Measurements from ENCODE around the gene NEURL1. TPM values are rescaled to one million over a fixed set of nuclear protein-coding genes. Genes with fewer than 3 reads are reported as not detected.
"Not testable (repeated sequence)": the region's sequence is repeated elsewhere in the genome, so short reads cannot be mapped to it uniquely, and the experiment has no call there.

Gene NEURL1
- total RNA-seq, 1 experiment from 2014 or later, result not detected

DNA sequence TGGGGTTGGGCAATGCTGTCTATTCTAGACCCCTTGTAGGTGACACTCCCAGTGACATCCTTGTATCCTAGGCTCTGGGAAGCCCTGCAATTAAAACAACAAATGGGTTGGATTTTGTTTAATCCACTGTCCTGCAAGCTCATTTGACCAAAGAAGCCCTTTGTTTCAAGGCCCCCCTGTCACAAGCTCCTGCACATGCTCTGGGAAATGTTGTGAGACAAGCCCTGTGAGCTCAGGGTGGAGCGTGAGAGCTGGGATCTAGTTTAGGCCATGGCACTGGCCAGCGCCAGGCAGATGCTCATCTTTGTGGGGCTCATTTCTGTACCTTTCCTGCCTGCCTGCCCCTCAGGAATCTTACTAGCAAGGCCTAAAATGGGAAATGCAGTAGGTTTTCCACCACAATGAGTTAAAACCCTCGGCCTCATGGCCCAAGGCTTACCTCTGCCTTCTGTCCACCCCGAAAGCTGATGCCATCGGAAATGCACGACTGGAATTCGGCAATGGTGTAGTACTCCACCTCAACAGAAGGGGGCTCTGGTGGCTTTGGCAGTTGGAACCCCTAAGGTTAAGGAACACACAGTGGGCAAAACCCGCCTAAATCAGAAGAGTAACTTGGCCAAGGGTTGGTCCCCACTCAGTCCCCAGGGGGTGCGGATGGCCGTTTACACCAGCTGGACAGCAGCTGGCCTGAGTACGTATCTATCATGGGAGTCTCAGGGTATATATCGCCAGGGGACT lies 112.0 kb downstream of the NEURL1 start:
- peak; percentile 26 for DNase-seq (ENCODE audit: low read depth)

DNA sequence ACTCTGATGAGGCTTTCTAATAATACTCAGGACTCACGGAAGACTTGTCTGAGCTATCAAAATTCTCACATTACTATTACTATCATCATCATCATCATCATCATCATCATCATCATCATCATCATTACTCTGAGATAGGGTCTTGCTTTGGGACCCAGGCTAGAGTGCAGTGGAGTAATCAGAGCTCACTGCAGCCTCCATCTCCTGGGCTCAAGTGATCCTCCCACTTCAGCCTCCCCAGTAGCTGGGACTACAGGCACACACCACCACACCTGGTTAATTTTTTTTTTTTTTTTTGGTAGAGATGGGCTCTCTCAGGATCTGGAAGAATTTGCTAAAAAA lies 112.6 kb downstream of the NEURL1 start:
- DNase-seq (ENCODE audit: low read depth), result not testable (repeated sequence)

DNA sequence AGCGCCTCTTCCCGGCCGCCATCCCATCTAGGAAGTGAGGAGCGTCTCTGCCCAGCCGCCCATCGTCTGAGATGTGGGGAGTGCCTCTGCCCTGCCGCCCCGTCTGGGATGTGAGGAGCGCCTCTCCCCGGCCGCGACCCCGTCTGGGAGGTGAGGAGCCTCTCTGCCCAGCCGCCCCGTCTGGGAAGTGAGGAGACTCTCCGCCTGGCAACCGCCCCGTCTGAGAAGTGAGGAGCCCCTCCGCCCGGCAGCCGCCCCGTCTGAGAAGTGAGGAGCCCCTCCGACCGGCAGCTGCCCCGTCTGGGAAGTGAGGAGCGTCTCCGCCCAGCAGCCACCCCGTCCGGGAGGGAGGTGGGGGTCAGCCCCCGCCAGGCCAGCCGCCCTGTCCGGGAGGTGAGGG lies 113.5 kb downstream of the NEURL1 start:
- not testable (repeated sequence) for DNase-seq (ENCODE audit: low read depth)

DNA sequence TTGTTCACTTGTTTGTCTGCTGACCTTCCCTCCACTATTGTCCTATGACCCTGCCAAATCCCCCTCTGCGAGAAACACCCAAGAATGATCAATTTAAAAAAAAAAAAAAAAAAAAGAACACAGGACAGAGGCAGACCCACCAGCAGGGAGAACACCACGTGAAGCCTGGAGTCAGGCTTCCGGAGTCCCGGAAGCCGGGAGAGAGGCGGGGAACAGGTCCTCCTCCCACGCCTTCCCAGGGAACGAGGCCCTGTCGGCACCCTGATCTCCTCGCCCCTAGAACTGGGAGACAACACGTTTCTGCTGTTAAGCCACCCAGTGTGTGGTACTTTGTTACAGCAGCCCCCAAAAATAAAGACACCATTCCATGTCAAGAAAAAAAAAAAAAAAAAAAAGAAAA lies 114.6 kb downstream of the NEURL1 start:
- not testable (repeated sequence) for DNase-seq (ENCODE audit: low read depth)

DNA sequence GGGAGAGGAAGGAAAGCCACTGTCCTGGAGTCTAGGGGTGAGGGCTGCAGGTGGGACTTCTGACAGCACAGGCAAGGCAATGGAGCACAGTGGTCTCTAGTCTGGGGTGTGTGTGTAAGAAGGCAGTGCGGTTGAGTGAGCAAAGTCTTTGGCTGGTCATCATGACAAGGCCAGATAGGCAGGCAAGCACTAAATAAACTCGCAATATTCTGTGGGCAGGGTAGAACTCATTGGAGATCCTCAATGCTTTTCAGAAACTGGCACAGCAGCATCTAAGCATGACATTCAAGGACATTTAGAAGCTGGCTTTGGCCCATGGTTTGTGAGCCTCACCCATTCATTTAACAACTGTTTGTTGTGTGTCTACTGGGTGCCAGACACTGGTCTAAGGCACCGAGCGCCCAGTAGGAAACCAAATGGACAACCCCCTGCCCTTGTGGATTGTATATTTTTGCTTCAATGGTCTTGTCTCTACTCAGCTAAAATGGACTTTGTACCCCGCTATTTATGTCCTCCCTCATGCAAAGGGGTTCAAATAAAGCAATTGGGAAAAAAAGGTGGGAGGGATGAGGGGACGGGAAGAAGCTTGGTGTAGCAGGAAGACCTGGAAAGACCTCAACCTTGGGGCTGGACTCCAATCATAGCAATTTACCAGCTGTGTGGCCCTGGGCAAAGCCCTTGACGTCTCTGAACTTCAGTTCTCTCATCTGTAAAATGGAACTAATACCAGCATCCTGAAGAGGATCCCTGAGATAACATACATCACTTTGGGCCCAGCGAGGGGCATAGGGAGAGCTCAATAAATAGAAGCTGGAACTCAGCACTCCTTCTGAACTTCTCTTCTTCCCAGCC lies 116.0 kb downstream of the NEURL1 start:
- DNase-seq (ENCODE audit: low read depth), result no peak

DNA sequence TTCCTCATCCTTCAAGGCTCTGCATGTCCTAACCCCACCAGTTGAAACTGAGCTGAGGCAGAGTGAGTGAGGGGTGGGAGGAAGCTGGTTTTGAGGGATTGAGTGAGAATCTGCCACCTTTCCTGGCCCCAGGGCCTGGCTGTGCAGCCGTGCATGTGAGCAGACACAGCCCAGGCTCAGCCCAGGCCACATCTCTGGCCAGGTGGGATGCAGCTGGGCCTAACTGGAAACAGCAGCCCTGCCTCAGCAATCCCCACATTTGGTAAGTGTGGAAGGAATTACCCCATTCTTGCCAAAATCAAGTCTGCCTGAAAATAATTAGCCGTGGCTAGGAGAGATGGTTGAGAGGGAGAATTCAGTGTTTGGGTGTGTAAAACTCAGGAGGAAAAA lies 116.6 kb downstream of the NEURL1 start:
- DNase-seq (ENCODE audit: low read depth), result no peak

DNA sequence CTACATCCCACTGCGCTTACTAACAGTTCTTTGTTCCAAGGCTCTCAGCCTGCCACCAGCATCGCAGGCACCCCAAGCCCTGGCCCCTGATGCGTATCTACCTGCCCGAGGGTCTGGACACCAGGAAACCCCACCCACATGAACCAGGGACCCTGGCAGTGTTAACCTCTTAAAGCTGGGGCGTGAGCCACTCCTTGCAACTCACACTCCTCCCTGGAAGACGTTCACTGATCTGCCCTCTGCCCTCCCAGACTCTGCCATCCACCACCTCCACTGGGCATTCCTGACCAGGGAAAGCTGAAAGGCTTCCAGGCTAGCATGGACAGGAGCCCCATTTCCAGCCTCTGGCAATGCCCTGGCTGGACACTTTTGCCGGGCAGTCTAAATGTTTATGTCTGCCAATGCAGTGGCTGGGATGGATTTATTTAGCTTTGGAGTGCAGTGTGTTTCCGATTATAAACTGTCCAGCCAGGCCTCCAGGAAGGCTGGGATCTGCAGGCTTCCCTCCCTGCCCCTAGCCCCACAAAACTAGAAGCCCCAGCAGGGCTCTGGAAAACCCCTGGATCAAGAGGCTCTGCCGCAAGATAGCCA lies 117.5 kb downstream of the NEURL1 start:
- no peak for DNase-seq (ENCODE audit: low read depth)

DNA sequence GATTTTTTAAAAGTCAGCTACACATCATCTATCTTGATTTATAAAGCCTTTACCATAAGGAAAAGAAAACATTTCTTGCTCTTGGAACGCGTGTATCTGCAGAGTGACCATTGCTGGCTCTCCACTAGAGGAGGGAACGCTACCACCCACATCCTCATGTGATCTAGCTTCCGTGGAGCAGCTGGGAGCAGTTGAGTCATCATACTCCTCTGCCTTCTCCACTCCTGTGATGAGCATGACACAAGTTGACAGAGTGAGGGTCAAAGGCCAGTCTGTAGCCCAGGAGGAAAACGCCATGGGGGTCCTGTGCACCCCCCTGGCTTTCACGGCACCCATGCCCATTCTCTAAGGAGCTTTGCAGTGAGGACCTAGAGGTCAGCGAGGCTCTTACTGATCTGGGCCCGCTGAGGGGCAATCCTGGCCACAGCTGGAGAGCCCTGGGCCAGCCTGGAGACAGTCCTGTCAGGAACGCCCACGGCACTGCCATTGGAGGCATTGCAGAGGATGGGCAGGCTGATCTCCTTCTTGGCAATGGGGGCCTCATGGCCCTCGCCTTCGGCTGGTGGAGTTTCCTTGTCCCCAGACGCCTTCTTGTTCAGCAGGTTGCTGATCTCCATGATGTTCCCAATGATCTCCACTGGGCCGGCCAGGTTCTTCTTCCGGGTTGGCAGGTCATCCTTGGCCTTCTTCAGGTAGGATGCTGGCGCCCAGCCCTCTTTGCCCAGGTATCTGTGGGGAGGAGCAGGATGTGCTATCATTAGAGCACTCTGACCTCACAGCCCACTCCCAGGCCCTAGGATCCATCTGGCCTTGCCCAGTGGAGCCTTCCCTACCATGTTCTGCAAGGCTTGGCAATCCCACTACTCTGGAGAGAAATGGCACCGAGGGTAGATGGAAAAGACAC lies 119.2 kb downstream of the NEURL1 start:
- no peak for DNase-seq (ENCODE audit: low read depth)

DNA sequence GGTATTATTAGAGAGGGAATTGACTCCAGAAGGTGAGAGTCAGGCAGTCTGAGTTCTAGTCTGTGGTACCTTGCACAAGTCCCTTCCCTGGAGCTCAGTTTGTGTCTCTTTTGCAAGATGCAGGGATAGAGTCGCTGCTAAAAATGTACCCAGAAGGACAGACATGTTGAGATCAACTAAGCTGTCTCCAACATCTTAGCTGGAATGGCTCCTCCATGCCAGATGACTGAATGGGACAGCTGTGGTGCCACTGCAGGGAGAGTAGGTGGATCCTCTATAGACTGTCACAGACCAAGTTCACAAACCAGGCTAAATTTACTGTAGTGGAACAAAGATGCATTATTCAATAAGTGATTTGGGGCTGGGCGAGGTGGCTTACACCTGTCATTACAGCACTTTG lies 120.1 kb downstream of the NEURL1 start:
- no peak for DNase-seq (ENCODE audit: low read depth)

DNA sequence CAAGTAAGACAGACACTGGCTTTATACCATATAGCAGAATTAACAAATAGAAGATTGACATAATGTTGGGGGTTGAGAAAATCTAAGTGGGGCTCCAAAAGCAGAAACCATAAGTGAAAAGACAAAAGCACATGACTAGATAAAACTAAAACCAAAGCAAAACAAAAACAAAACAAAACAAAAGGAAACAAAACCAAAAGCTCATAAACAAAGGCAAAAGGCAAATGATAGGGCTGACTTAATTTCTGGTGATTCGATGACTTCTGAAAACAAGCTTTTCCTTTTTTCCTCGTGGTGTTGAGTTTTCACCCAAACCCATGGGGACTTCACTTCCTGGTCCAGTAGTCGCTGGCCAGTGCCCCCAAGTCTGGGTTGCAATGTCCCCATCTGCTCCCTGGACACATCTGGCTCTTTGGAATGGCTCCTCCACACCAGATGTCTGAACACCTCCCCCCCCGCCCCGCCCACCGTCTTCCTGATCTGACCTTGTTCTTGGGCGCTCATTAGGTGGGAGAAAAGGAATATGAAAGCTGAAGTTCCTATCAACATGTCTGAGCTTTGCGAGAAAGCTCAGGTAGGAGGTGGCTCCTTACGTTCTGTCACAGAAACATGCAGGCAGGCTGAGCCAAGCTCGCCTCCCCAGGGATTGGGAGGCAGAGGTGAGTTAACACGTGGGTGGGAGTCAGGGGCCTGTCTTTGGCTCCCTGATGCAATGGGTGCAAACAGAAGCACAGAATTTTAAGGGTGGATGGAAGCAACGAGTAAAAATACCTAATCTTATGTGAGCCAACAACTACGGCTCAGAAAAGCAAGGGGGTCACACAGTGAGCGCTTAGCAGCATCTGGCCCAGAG lies 121.0 kb downstream of the NEURL1 start:
- DNase-seq (ENCODE audit: low read depth), result no peak

DNA sequence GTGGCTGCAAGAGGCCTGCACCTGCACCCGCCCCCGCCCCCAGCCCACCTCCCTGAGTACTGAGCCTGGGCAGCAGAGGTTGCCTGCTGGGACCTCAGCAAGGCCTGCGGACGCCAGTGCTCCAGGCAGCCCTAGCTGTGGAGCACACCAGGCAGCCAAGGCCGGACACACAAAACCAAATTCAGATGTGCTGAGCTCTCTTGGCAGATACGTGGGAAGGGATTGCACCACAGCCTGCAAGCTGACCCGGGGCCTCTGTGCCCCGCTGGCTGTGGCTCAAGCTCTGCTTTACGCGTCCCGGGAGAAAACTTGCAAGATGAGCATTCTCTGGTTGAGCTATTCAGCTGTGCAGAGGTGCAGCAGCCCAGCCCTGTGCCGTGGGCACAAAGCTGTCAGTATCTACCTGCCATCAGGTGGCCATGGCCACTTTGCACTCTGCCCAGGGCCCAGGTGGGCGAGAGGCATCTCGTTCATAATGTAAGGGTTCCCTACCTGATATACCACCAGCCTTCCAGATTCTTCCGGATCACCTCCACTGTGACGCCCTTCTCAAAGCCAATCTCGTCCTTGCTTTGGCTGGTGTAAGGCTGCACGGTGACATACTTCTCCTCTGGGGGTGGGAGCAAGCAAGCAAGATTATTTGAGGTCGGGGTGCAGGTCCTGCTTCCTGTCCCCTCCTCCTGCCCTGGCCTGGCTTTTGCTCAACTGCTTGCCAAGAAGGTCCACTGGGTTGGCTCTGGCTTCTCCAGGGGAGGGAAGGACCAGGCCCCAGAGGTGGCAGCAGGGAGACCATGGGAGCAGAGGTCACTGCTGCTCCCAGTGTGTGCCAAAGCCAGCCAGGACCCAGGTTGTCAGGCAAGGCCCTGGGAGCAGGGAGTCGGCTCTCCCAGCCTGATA lies 123.4 kb downstream of the NEURL1 start:
- no peak for DNase-seq (ENCODE audit: low read depth)

DNA sequence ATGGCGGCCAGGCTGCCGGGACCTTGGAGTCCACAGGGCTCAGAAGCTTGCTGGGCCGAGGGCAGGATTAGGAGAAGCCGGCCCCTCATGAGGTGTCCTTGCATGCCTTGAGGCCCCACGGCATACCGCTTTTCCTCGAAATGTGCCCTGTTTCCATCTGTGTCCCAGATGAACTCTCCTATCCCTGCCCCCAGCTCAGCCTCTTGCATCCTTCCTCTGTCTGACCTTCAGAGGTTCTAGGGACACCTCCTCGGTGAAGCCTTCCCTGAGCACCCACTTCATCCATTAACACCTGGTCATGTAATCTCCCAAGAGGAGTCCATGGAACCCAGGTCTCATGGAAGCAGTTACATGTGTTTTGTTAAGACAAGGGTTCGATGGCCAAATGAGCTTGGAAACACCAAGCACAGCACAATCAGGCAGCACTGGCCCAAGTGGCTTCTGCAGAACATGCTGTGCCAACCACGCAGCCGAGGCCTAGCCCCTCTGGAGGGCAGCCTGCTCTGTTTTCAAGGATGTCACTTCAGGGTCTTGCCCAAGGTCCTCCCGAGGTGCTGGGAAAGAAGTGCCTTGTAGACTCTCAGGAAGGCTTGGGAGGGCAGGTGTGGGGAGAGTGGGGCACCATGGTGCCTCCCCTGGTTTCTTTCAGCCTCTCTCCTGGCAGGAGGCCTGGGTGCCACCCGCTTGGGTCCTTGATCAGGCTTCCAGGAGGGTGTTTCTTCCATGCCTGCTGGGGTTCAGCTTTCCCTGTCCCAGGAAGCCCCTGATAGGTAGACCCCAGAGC lies 124.3 kb downstream of the NEURL1 start:
- no peak for DNase-seq (ENCODE audit: low read depth)

DNA sequence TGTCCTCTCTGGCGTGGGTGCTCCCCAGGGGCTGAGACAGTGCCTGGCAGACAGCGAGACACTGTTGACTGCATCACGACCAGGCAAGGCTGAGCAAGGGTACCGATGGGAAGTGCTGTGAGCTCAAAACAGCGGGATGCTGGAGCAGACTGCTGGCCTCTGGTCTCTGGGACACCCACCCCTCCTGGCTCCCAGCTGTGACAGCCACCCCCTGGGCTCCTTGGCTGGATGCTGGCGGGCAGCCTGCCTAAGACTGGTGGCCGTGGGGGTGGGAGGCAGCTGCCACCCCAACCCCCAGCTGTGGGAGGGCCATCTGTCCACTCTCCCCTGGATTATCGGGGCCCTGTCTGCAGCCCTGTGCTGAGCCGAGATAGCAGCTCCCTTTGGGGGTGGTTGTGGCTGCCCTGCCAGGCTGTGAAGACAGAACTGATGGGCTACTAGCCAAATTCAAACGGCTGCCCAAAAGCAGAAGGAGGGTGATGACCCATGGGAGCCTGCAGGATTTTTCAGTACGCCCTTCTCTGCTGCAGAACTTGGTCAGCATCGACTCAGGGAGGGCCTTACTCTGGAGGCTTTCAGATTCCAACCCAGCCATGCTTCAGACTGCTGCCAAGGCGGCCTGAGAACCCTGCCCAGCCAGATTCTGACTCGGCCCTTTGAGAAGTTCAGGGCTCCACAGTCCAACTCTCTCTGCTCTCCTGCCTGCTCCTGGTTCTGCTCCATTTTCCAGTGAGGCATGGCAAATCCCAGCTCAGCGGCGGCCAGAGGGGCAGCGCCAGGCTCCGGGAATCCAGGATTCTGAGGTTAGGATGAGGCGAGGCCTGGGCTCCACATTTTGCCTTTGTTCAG lies 125.3 kb downstream of the NEURL1 start:
- DNase-seq (ENCODE audit: low read depth), result no peak

DNA sequence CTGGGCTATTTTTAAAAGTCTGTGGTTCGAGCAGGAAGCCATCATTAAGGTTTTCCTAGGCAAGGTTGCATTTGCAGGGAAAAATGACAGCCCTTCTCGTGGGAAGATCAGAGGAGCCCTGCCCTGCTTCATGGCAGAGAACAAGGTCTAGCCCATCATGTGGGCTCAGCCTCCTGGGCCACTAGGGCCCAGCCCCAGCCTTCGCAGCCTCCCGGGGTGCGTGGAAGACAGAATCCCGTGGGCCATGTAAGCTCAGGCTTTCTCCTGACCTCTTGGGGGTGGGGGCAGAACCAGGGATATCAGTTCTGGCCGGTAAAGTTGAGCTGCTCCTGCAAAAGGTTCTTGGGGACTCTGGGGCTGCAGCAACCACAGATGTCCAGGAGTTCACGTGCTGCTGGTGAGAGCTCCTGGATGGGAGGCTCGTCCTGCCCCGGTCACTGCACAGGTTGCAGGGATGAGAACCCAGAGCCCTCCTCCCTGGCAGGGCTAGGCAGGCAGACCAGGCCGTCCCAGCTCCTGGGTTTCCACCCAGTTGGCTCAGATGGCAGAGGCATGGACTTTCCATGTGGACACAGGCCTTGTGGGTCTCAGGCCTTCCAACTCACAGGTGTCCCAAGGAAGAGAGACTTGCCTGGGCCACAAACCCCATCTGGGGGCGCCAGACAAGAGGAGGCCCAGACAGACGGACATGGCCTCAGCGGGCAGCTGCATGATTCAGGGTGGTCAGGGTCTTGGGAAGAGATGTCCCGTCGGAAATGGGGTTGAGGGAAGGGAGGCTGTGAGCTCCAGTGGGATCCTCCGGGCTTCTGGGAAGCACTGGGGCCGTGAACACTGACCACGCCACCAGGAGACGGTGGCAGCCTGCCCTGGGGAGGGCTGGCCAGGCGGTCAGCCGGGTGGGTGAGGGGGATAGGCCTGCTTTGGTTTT lies 126.2 kb downstream of the NEURL1 start:
- no peak for DNase-seq (ENCODE audit: low read depth)

DNA sequence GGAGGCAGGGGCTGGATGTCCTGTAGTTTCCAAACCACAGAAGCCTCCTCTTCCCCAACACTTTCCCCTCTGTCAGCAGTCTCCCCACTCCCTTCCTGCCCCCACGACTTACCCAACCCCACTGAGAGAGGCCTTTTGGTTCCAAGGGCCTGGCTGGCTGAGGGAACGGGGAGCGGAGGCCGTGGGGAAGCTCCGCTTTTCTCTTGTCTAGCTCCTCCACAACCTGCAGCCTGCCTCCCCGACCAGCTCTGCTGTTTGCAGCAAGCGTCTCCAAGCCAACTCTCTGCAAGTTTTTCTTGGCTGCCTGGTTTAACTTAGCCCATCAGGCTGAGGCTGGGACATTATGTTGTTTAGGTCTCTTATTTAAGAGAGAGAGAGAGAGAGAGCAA lies 126.8 kb downstream of the NEURL1 start:
- DNase-seq (ENCODE audit: low read depth), result no peak

DNA sequence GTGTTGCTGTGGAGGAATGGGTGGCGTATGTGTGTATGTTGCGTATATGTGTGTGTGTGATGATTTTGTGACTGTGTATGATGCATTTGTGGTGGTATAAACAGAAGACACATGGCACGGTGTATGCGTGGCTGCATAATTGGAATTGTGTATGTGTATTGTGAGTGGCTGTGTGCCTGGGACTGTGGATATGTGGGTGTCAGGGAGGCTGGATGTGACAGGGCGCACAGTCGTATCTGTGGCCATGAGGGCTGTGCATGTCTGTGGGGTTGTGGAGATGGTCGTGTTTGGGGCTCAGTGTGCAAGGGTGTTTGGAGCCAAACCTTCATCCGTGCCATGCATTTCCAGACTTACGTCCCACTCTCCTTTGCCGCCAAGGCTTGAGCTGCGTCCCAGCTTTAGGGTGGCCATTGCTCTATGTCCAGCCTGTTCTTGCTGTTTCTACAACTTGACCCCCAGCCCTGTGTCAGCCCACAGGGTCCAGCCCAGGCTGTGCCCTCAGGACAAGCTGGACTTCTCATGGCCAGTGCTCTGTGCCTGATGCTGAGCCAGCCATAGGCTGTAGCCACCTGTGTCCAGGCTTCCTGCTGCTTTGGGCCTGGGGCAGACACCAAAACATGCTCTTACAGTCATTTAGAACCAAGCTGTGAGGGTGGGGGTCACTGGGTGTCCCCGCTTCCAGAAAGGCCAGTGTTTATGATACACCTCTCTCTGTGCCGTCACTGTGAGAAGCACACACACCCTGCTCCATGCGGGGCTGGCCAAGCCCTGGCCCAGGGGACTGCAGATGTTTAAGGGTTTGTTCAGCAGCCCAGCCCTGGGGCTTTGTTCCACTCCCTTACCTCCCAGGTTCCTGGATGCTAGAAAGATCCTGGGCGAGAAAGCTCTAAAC lies 127.6 kb downstream of the NEURL1 start:
- no peak for DNase-seq (ENCODE audit: low read depth)

Data from Daoy (cell line).